ENCODE data around the gene TIMM17A. TPM values are rescaled to one million over a fixed set of nuclear protein-coding genes. Genes with fewer than 3 reads are reported as not detected.

TIMM17A gene
- 27.2 TPM for total RNA-seq
- 42.0 TPM for polyA plus RNA-seq

DNA sequence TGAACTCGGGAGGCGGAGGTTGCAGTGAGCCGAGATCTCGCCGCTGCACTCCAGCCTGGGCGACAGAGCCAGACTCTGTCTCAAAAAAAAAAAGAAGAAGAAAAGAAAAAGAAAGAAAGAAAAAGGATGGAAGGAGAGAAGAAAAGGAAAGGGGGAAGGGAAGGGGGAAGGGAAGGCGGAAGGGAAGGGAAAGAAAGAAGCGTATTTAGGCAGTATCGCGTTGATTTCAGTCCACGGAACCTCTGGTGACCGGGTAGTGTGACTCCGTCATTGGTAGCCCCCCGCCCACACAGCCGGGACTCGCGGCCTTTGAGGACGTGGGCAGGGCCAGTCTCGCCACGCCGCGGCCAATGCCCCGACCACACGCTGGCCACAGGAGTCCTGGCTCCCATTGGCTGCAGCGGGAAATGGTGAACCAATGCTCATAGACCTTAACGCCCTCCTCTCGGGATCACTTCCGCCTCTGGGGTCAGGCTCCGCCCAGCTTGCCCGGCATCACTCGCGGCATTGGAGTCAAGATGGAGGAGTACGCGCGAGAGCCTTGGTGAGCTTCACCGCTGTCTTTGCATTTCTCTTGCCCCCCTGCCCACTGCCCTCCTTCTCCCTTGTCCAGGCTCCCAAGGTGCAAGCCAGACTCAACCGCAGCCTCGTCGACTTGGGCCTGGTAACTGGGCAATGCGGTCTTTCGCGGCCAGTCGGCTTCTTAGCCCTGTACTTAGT lies at the start of gene TIMM17A:
TSS of gene TIMM17A (plus strand) at position 495 of the 720 bp plus-strand sequence. CDS start at position 519, 24 bp downstream.
- H3K36me3 ChIP-seq (ENCODE audit: insufficient read depth), result peaks cover 6% of the 10 kb centered on the region
- DNase-seq (ENCODE audit: extremely low spot score), result peak; percentile 95
- peak within 1 kb of the TSS; percentile 73 for H3K4me3 ChIP-seq (ENCODE audit: low read depth, low read length)
- 1% methylated on average over 43 of the region's 43 CpGs for WGBS
- H3K4me1 ChIP-seq (ENCODE audit: insufficient read depth), result no peaks in the 10 kb centered on the region
- peak within 1 kb of the TSS; percentile 51 for H3K27ac ChIP-seq (ENCODE audit: low read depth)

DNA sequence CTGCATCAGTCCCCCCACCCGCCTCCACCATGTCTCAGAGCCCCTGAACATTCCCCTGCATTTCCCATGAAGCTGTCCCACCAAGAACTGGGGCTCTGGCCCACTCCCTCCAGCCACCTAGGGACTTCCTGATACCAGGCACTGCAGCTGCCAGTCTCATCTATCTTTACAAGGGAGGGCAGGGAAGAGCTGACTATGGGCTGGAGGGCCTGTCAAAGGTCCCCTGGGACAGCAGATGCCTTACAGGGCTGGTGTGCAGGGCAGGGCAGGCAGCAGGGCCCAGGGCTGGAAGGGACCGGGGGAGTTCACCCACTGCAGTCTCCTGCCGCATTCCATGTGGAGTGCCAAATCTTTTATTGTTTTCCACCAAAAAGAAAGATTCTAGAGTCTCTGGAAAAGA lies 49.0 kb upstream of the TIMM17A start:
- Histone ChIP-seq H3K36me3 (ENCODE audit: insufficient read depth) (no peaks in the 10 kb centered on the region), H3K4me1 (ENCODE audit: insufficient read depth) (no peaks in the 10 kb centered on the region), H3K27ac (ENCODE audit: low read depth) (peak overlapping the region; percentile 82), H3K4me3 (ENCODE audit: low read depth, low read length) (no peak overlapping the region)
- DNase-seq (ENCODE audit: extremely low spot score), result no peak
- 67% methylated on average over 3 of the region's 3 CpGs for WGBS

DNA sequence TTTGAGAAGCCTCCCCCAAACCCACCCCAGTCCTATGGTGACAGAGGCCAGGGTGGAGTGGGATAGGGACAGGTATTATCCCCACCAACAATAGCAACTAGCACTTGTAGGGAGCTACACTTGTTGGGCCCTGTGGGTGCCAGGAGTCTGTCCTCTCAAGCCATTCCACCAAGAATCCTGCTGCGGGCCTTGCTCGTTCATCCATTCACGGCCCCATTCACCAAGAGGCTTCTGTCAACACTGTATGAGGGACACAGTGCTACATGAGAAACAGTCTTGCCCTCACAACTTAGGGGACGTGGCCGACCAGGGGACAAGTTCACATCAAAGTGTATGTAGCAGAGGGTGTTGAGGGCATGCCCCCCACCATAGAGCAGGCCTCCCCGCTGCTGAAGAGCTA lies 47.7 kb upstream of the TIMM17A start:
- WGBS, result 58% methylated on average over 6 of the region's 6 CpGs
- Histone ChIP-seq H3K4me3 (ENCODE audit: low read depth, low read length) (no peak overlapping the region), H3K27ac (ENCODE audit: low read depth) (peak overlapping the region; percentile 30), H3K36me3 (ENCODE audit: insufficient read depth) (no peaks in the 10 kb centered on the region), H3K4me1 (ENCODE audit: insufficient read depth) (no peaks in the 10 kb centered on the region)
- DNase-seq (ENCODE audit: extremely low spot score), result no peak

DNA sequence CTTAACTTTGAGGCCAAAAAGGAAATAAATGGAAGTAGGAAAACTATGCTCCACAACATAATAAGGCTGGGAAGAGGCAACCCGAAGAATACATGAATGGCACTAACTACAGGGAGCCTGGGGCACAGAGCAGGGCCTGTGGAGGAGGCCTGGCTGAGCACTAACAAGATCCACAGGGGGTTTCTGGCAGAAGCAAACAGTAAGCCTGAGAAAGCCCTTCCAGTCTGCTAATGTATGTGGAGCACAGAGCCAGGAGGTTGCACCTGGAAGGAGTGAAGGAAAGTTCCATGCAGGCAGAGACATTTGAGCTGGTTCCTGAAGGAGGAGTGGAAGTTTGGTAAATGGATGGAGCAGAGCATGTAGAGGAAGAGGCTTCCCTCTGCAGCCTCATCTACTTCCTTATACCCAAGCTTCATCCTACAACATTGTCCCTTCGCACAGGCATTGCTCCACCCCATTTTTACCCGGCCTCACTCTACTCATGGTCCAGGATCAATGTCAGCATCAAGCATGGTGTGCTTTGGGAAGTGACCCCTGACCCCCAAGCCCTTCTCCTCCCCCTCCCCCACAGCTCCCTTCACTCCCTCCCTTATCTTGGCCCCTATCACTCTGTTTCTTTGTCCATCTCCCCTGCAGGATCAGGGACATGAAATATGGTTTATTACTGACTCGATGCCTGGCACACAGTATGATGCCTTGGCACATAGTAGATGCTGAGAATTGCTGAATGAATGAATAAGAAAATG lies 43.3 kb upstream of the TIMM17A start:
- 51% methylated on average over 4 of the region's 4 CpGs for WGBS
- Histone ChIP-seq H3K27ac (ENCODE audit: low read depth) (no peak overlapping the region), H3K4me1 (ENCODE audit: insufficient read depth) (no peaks in the 10 kb centered on the region), H3K36me3 (ENCODE audit: insufficient read depth) (no peaks in the 10 kb centered on the region), H3K4me3 (ENCODE audit: low read depth, low read length) (no peak overlapping the region)
- no peak for DNase-seq (ENCODE audit: extremely low spot score)

DNA sequence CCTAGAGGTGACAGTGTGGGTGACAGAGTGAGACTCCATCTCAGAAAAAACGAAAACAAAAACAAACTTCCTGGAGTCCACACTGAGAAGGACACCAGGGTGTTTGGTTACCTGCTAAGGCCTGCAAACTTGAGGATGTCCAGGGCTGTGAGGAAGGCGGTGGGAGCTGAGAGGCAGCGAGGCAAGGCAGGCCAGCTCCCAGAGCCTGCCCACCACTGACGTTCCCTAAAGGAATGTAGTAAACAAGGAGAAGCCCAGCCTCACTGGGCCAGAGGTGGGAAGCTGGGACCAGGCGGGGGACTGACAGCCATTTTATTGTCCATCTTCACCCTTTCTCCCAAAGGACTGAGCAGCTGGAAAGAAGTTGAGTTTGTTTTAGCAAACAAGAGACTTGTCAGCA lies 42.5 kb upstream of the TIMM17A start:
- H3K36me3 ChIP-seq (ENCODE audit: insufficient read depth), result no peaks in the 10 kb centered on the region
- peak overlapping the region; percentile 3 for H3K27ac ChIP-seq (ENCODE audit: low read depth)
- H3K4me3 ChIP-seq (ENCODE audit: low read depth, low read length), result no peak overlapping the region
- H3K4me1 ChIP-seq (ENCODE audit: insufficient read depth), result no peaks in the 10 kb centered on the region
- DNase-seq (ENCODE audit: extremely low spot score), result no peak
- 27% methylated on average over 5 of the region's 5 CpGs for WGBS

GRCh38 chr1:201914456-201915235 lies 40.7 kb upstream of the TIMM17A start:
- no peak for DNase-seq (ENCODE audit: extremely low spot score)
- H3K4me3 ChIP-seq (ENCODE audit: low read depth, low read length), result no peak overlapping the region
- peak overlapping the region; percentile 49 for H3K27ac ChIP-seq (ENCODE audit: low read depth)
- no peaks in the 10 kb centered on the region for H3K36me3 ChIP-seq (ENCODE audit: insufficient read depth)
- WGBS, result 44% methylated on average over 14 of the region's 14 CpGs
- no peaks in the 10 kb centered on the region for H3K4me1 ChIP-seq (ENCODE audit: insufficient read depth)

DNA sequence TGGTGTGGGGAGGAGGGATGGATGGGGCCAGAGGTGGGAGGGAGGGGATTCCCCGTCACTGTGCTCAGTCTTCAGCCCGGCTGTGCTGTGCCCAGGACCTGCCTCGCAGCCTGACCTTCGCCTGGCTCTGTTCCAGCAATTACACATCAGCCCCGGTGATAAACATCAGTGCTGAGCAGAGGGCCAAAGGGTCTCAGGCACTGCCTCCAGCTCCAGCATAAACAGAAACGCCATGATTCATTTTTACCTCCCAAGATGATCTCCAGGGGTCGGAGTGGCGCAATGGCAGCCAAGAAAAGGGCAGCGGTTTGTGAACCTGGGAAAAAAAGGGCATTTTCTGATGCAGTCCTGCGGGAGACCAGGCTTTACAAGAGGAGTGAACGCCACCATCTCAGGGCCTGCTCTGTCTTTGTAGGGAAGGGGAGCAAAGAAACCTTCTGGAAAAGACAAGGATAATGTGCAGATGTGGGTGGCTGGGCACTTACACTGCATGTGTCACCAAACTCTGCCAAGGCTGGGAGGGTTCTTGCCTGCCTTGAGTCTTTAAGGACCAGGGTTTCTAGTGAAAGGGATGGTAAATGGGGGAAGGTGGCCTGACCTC lies 38.6 kb upstream of the TIMM17A start:
- WGBS, result 9% methylated on average over 11 of the region's 11 CpGs
- DNase-seq (ENCODE audit: extremely low spot score), result no peak
- no peak overlapping the region for H3K4me3 ChIP-seq (ENCODE audit: low read depth, low read length)
- H3K4me1 ChIP-seq (ENCODE audit: insufficient read depth), result no peaks in the 10 kb centered on the region
- H3K36me3 ChIP-seq (ENCODE audit: insufficient read depth), result no peaks in the 10 kb centered on the region
- H3K27ac ChIP-seq (ENCODE audit: low read depth), result peak overlapping the region; percentile 71

- Histone ChIP-seq H3K27ac (ENCODE audit: low read depth) (peak overlapping the region; percentile 91), H3K4me3 (ENCODE audit: low read depth, low read length) (no peak overlapping the region), H3K36me3 (ENCODE audit: insufficient read depth) (no peaks in the 10 kb centered on the region), H3K4me1 (ENCODE audit: insufficient read depth) (no peaks in the 10 kb centered on the region)
- WGBS, result 31% methylated on average over 7 of the region's 7 CpGs
- no peak for DNase-seq (ENCODE audit: extremely low spot score)
Measured at GRCh38 chr1:201917362-201918033, 37.8 kb upstream of the TIMM17A start.

DNA sequence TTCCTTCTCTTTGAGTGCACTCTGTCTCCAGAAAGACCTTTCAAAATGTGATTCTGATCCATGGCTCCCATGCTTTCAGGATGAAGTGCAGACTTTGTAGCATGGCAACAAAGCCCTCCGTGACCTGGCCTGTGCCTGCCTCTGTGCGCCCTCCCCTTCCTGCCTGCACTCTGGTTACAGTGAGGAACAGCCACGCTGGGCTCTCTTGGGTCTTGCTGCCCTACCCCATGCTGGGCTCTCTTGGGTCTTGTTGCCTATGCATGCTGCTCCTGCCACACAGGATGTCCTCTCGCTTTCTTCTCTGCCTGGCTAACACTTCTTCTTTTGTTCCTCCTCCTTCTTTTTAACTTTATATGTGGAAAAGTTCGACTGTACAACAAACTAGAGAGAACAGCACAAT lies 37.0 kb upstream of the TIMM17A start:
- H3K4me3 ChIP-seq (ENCODE audit: low read depth, low read length), result no peak overlapping the region
- 50% methylated on average over 5 of the region's 5 CpGs for WGBS
- H3K36me3 ChIP-seq (ENCODE audit: insufficient read depth), result no peaks in the 10 kb centered on the region
- H3K27ac ChIP-seq (ENCODE audit: low read depth), result peak overlapping the region; percentile 91
- H3K4me1 ChIP-seq (ENCODE audit: insufficient read depth), result no peaks in the 10 kb centered on the region
- no peak for DNase-seq (ENCODE audit: extremely low spot score)

- no peak for DNase-seq (ENCODE audit: extremely low spot score)
- Histone ChIP-seq H3K27ac (ENCODE audit: low read depth) (no peak overlapping the region), H3K4me3 (ENCODE audit: low read depth, low read length) (no peak overlapping the region), H3K36me3 (ENCODE audit: insufficient read depth) (no peaks in the 10 kb centered on the region), H3K4me1 (ENCODE audit: insufficient read depth) (no peaks in the 10 kb centered on the region)
- 93% methylated on average over 3 of the region's 3 CpGs for WGBS
Measured at GRCh38 chr1:201921952-201922558, 33.2 kb upstream of the TIMM17A start.

GRCh38 chr1:201925301-201925567 lies 30.1 kb upstream of the TIMM17A start:
- H3K27ac ChIP-seq (ENCODE audit: low read depth), result no peak overlapping the region
- H3K36me3 ChIP-seq (ENCODE audit: insufficient read depth), result no peaks in the 10 kb centered on the region
- no peak for DNase-seq (ENCODE audit: extremely low spot score)
- 39% methylated on average over 2 of the region's 2 CpGs for WGBS
- no peaks in the 10 kb centered on the region for H3K4me1 ChIP-seq (ENCODE audit: insufficient read depth)
- no peak overlapping the region for H3K4me3 ChIP-seq (ENCODE audit: low read depth, low read length)

GRCh38 chr1:201925981-201926645 lies 29.2 kb upstream of the TIMM17A start:
- WGBS, result 27% methylated on average over 5 of the region's 5 CpGs
- no peak for DNase-seq (ENCODE audit: extremely low spot score)
- no peak overlapping the region for H3K27ac ChIP-seq (ENCODE audit: low read depth)
- H3K4me1 ChIP-seq (ENCODE audit: insufficient read depth), result no peaks in the 10 kb centered on the region
- H3K4me3 ChIP-seq (ENCODE audit: low read depth, low read length), result no peak overlapping the region
- no peaks in the 10 kb centered on the region for H3K36me3 ChIP-seq (ENCODE audit: insufficient read depth)
